ENCODE data around the gene MAGI1. TPM values are rescaled to one million over a fixed set of nuclear protein-coding genes. Genes with fewer than 3 reads are reported as not detected.
"Not testable (repeated sequence)": the region's sequence is repeated elsewhere in the genome, so short reads cannot be mapped to it uniquely, and the experiment has no call there.

The MAGI1 gene
- total RNA-seq, 2 experiments from 2014 or later, result 0.47 to 0.51 TPM

DNA sequence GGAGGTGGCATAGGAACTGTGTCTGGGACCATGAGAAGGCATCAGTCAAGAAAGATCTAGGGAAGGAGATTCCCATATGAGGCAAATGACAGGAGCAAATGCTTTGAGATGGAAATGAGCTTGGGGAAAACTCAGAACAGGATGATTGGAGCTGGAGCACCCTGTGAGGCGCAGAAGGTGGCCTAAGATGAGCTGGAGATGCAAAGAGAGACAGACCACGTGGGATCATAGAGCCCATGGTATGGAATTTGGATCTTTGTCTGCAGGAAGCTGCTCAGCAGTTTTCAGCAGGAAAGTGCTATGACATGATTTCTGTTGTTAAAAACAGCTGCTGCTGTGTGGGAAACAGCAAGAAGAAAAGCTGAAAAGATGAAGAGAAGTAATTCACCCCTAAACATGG is 310.6 kb downstream of the MAGI1 start:
- intact Hi-C loops (cut with micrococcal nuclease), result no loop called here
- Mint-ChIP-seq H3K27ac (no peak overlapping the region), H3K36me3 (ENCODE audit: low read depth) (no peaks in the 10 kb centered on the region), H3K9me3 (no peaks in the 10 kb centered on the region), H3K4me1 (ENCODE audit: low read depth) (no peaks in the 10 kb centered on the region), H3K27me3 (peaks cover 6% of the 10 kb centered on the region), H3K4me3 (no peak overlapping the region)
- ATAC-seq (no peak), DNase-seq (no peak)
- CTCF ChIA-PET, result no interaction called here
- no peak for TF ChIP-seq CTCF (IDR thresholded peaks at IDR 0.05)
- POLR2A ChIA-PET, result no interaction called here

DNA sequence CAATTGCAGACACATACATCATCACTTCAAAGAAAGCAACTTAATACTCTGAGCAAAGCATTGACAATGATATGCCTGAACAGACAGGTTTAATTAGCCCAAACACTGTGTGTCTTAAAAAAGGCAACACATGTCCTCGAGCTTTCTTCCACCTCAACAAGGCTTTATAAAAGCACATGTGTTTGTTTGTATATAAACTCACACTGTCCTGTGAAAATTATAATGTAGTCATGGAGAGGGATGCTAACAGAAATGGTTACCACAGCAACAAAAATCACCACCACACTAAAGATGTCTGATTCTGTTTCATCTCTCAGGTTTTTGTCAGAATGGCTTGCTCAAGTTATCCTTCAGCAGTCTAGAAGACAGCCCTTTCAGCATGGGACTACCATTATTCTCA is 314.7 kb downstream of the MAGI1 start:
- Mint-ChIP-seq H3K4me1 (ENCODE audit: low read depth) (no peaks in the 10 kb centered on the region), H3K27ac (no peak overlapping the region), H3K36me3 (ENCODE audit: low read depth) (no peaks in the 10 kb centered on the region), H3K9me3 (no peaks in the 10 kb centered on the region), H3K27me3 (peaks cover 2% of the 10 kb centered on the region), H3K4me3 (no peak overlapping the region)
- intact Hi-C loops (cut with micrococcal nuclease), result no loop called here
- no peak for TF ChIP-seq CTCF (IDR thresholded peaks at IDR 0.05)
- no peak for DNase-seq
- CTCF ChIA-PET, result no interaction called here
- POLR2A ChIA-PET, result no interaction called here
- ATAC-seq, result no peak

- Mint-ChIP-seq H3K4me1 (ENCODE audit: low read depth) (no peaks in the 10 kb centered on the region), H3K4me3 (no peak overlapping the region), H3K36me3 (ENCODE audit: low read depth) (no peaks in the 10 kb centered on the region), H3K27me3 (peaks cover 2% of the 10 kb centered on the region), H3K27ac (no peak overlapping the region), H3K9me3 (no peaks in the 10 kb centered on the region)
- DNase-seq, result no peak
- no peak for TF ChIP-seq CTCF (IDR thresholded peaks at IDR 0.05)
- intact Hi-C loops (cut with micrococcal nuclease), result no loop called here
- ChIA-PET POLR2A (no interaction called here), CTCF (no interaction called here)
- no peak for ATAC-seq
Observed at GRCh38 chr3:65723011-65723410, 315.7 kb downstream of the MAGI1 start.

DNA sequence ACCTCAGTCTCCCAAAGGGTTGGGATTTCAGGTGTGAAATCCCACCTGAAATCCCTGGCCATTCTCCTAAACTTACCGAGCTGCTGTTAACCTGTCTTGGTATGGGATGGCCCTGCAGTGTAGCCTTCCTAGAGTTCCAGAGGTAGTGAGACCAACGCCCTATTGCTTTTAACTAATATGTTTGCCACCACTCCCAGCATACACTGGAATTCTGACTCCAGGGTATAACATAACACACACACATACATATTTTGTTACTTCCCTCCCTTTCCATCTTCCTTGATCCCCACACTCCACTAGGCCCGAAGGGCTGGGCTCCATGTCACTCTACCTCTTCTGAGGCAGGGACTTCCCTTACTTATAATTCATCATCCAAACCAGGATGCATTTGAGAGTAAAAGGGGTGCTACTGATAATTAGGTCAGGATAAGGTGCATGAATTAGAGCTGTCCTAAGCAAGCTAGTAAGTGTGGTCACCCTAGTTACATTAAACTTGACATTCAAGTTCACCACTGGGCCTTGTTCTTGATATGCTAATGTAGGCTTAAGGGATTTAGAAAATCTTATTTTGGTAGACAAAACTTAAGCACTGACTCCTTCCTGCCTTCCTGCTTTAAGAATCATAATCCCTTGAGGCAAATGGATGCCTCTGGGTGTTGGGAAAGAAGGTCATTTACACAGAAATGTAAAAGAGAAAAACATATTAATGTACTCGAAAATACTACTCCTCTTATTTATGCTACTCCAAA is 317.6 kb downstream of the MAGI1 start:
- no peak overlapping the region for H3K4me3 Mint-ChIP-seq
- DNase-seq (no peak), ATAC-seq (no peak)
- peaks cover 2% of the 10 kb centered on the region for H3K27me3 Mint-ChIP-seq
- intact Hi-C loops (cut with micrococcal nuclease), result no loop called here
- CTCF ChIA-PET, result no interaction called here
- TF ChIP-seq CTCF (IDR thresholded peaks at IDR 0.05), result no peak
- no peaks in the 10 kb centered on the region for H3K4me1 Mint-ChIP-seq (ENCODE audit: low read depth)
- H3K27ac Mint-ChIP-seq, result no peak overlapping the region
- no peaks in the 10 kb centered on the region for H3K9me3 Mint-ChIP-seq
- H3K36me3 Mint-ChIP-seq (ENCODE audit: low read depth), result no peaks in the 10 kb centered on the region
- POLR2A ChIA-PET, result no interaction called here

GRCh38 chr3:65719639-65720038 is 319.1 kb downstream of the MAGI1 start:
- CTCF ChIA-PET; ATAC-seq; H3K9me3 Mint-ChIP-seq; H3K36me3 Mint-ChIP-seq (ENCODE audit: low read depth); H3K27ac Mint-ChIP-seq; H3K4me3 Mint-ChIP-seq; intact Hi-C loops (cut with micrococcal nuclease); H3K4me1 Mint-ChIP-seq (ENCODE audit: low read depth); DNase-seq; POLR2A ChIA-PET; H3K27me3 Mint-ChIP-seq: not testable (repeated sequence)
